Neural cell (in vitro differentiated cells): Measurements from ENCODE around the gene COL4A2. TPM values are rescaled to one million over a fixed set of nuclear protein-coding genes. Genes with fewer than 3 reads are reported as not detected.

Experiments
- H2AFZ ChIP-seq: fragments of 200-600, 300-800 bp; sonication (generic), shearing (Covaris generic); 2 replicates; pipeline ENCODE4 v1.6.0; 2014; ENCODE audit warnings: low read depth, mild to moderate bottlenecking, antibody characterized with exemption, low read length, moderate library complexity
- H3F3A ChIP-seq: fragments of 200-600 bp; shearing (Covaris generic); 2 replicates; pipeline ENCODE4 v1.6.1; 2016; ENCODE audit warnings: mild to moderate bottlenecking, moderate library complexity, mixed read lengths, antibody characterized with exemption, low read length; ENCODE audit not compliant: insufficient read depth, poor library complexity, severe bottlenecking
- H3K27ac ChIP-seq: fragments of 200-600, 300-800 bp; sonication (generic), shearing (Covaris generic); 2 replicates; pipeline ENCODE4 v1.5.1; 2014; ENCODE audit warnings: mild to moderate bottlenecking, low read length, moderate library complexity
- H3K27me3 ChIP-seq: fragments of 300-800, 200-600 bp; sonication (generic), shearing (Covaris generic); 2 replicates; pipeline ENCODE4 v1.6.0; 2014; ENCODE audit warnings: mild to moderate bottlenecking, low read depth, low read length, moderate library complexity; ENCODE audit not compliant: insufficient read depth
- H3K36me3 ChIP-seq: fragments of 300-800, 200-600 bp; sonication (generic), shearing (Covaris generic); 2 replicates; pipeline ENCODE4 v1.5.1; 2014; ENCODE audit warnings: mild to moderate bottlenecking, antibody characterized with exemption, low read length, moderate library complexity; ENCODE audit not compliant: insufficient read depth
- H3K4me2 ChIP-seq: fragments of 300-800, 200-600 bp; sonication (generic), shearing (Covaris generic); 2 replicates; pipeline ENCODE4 v1.6.0; 2014; ENCODE audit warnings: mild to moderate bottlenecking, low read length
- H3K4me3 ChIP-seq: fragments of 300-800, 200-600 bp; sonication (generic), shearing (Covaris generic); 2 replicates; pipeline ENCODE4 v1.5.1; 2014; ENCODE audit warnings: mild to moderate bottlenecking, low read length, moderate library complexity
- H3K79me2 ChIP-seq: fragments of 200-600 bp; shearing (Covaris generic); replicated peaks from 2 replicates; pipeline ENCODE4 v1.6.0; 2014; ENCODE audit warnings: mild to moderate bottlenecking, low read length, moderate library complexity; ENCODE audit not compliant: insufficient read depth
- H3K9ac ChIP-seq: fragments of 300-800, 200-600 bp; sonication (generic), shearing (Covaris generic); 2 replicates; pipeline ENCODE4 v1.6.1; 2016; ENCODE audit warnings: mild to moderate bottlenecking, low read length, mixed read lengths
- H3K9me2 ChIP-seq: fragments of 200-600 bp; shearing (Covaris generic); 2 replicates; pipeline ENCODE4 v1.6.1; 2016; ENCODE audit warnings: mild to moderate bottlenecking, low read length, mixed read lengths; ENCODE audit not compliant: insufficient read depth
- H3K9me3 ChIP-seq: fragments of 200-600, 300-800 bp; sonication (generic), shearing (Covaris generic); 2 replicates; pipeline ENCODE4 v1.6.1; 2016; ENCODE audit warnings: mild to moderate bottlenecking, mixed run types, low read length, moderate library complexity, mixed read lengths
- H4K20me1 ChIP-seq: fragments of 200-600 bp; shearing (Covaris generic); 2 replicates; pipeline ENCODE4 v1.6.1; 2016; ENCODE audit warnings: mild to moderate bottlenecking, mixed run types; ENCODE audit not compliant: insufficient read depth
- EP300 ChIP-seq: fragments of 450-650 bp; conservative IDR thresholded peaks from 2 replicates; pipeline ENCODE4 v1.6.1; 2014; ENCODE audit warnings: antibody characterized with exemption, mild to moderate bottlenecking, moderate library complexity; ENCODE audit not compliant: poor library complexity, severe bottlenecking
- EZH2 ChIP-seq: fragments of 200-600, 300-800 bp; shearing (Covaris generic), sonication (generic); IDR thresholded peaks from 2 replicates; pipeline ENCODE4 v1.6.1; 2014; ENCODE audit warnings: antibody characterized with exemption, low read length, borderline replicate concordance, mild to moderate bottlenecking; ENCODE audit not compliant: insufficient read depth, poor library complexity, severe bottlenecking
- MXI1 ChIP-seq: fragments of 450-650 bp; conservative IDR thresholded peaks from 2 replicates; pipeline ENCODE4 v1.6.1; 2014; ENCODE audit warnings: antibody characterized with exemption, mild to moderate bottlenecking; ENCODE audit not compliant: poor library complexity, severe bottlenecking
- POLR2AphosphoS5 ChIP-seq: IDR thresholded peaks from 2 replicates; pipeline ENCODE4 v1.6.1; 2012
- RAD21 ChIP-seq: fragments of 450-650 bp; conservative IDR thresholded peaks from 2 replicates; pipeline ENCODE4 v1.6.1; 2014; ENCODE audit warnings: antibody characterized with exemption, mild to moderate bottlenecking, moderate library complexity
- SMC3 ChIP-seq: fragments of 450-650 bp; conservative IDR thresholded peaks from 2 replicates; pipeline ENCODE4 v1.6.1; 2014; ENCODE audit warnings: antibody characterized with exemption, mild to moderate bottlenecking, moderate library complexity; ENCODE audit not compliant: poor library complexity
- TAF1 ChIP-seq: IDR thresholded peaks from 2 replicates; pipeline ENCODE4 v1.6.1; 2012; ENCODE audit warnings: low read depth
- polyA plus RNA-seq: library from polyadenylated mRNA; depleted of rRNA; stranded (reverse); fragments of >200 nt; gene quantifications from 2 replicates; pipeline ENCODE4 v1.2.3, GENCODE V29; 2014
- TF ChIP-seq, protein P1 (sequence below): IDR thresholded peaks from 2 replicates; pipeline ENCODE4 v1.6.1; 2012; ENCODE audit warnings: borderline replicate concordance
- TF ChIP-seq, protein P2 (sequence below): fragments of 450-650 bp; IDR thresholded peaks from 2 replicates; pipeline ENCODE4 v1.5.1; 2014; ENCODE audit warnings: antibody characterized with exemption, mild to moderate bottlenecking, moderate library complexity; ENCODE audit not compliant: poor library complexity, severe bottlenecking

Gene COL4A2
- polyA plus RNA-seq, 1 donor from 2014 or later = 30.8 TPM

DNA sequence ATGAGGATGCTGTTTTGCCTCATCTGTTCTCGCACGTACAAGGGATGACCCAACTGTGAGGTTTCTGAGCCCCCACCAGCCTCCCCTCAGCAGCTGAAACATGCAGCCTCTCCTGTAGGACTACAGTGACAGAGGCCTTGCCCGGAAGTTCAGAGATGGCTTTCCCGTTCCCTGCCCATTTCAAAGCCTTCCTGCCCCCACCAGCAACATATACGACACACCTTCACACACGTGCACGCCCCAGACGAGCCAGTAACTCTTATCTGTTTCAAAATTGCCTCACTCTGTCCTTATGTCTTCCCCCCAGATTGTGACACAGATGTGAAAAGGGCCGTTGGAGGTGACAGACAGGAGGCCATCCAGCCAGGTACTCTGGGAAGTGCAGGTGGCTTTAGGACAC lies 158.6 kb downstream of the COL4A2 start:
- TF ChIP-seq SMC3 (no peak), EP300 (no peak), TAF1 (no peak), POLR2AphosphoS5 (no peak), RAD21 (no peak), MXI1 (no peak), EZH2 (no peak)
- TF ChIP-seq, protein P1, sequence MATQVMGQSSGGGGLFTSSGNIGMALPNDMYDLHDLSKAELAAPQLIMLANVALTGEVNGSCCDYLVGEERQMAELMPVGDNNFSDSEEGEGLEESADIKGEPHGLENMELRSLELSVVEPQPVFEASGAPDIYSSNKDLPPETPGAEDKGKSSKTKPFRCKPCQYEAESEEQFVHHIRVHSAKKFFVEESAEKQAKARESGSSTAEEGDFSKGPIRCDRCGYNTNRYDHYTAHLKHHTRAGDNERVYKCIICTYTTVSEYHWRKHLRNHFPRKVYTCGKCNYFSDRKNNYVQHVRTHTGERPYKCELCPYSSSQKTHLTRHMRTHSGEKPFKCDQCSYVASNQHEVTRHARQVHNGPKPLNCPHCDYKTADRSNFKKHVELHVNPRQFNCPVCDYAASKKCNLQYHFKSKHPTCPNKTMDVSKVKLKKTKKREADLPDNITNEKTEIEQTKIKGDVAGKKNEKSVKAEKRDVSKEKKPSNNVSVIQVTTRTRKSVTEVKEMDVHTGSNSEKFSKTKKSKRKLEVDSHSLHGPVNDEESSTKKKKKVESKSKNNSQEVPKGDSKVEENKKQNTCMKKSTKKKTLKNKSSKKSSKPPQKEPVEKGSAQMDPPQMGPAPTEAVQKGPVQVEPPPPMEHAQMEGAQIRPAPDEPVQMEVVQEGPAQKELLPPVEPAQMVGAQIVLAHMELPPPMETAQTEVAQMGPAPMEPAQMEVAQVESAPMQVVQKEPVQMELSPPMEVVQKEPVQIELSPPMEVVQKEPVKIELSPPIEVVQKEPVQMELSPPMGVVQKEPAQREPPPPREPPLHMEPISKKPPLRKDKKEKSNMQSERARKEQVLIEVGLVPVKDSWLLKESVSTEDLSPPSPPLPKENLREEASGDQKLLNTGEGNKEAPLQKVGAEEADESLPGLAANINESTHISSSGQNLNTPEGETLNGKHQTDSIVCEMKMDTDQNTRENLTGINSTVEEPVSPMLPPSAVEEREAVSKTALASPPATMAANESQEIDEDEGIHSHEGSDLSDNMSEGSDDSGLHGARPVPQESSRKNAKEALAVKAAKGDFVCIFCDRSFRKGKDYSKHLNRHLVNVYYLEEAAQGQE = no peak
- TF ChIP-seq, protein P2, sequence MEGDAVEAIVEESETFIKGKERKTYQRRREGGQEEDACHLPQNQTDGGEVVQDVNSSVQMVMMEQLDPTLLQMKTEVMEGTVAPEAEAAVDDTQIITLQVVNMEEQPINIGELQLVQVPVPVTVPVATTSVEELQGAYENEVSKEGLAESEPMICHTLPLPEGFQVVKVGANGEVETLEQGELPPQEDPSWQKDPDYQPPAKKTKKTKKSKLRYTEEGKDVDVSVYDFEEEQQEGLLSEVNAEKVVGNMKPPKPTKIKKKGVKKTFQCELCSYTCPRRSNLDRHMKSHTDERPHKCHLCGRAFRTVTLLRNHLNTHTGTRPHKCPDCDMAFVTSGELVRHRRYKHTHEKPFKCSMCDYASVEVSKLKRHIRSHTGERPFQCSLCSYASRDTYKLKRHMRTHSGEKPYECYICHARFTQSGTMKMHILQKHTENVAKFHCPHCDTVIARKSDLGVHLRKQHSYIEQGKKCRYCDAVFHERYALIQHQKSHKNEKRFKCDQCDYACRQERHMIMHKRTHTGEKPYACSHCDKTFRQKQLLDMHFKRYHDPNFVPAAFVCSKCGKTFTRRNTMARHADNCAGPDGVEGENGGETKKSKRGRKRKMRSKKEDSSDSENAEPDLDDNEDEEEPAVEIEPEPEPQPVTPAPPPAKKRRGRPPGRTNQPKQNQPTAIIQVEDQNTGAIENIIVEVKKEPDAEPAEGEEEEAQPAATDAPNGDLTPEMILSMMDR = no peak
- Histone ChIP-seq H3K9ac (no peak overlapping the region), H3K4me2 (no peak overlapping the region)

DNA sequence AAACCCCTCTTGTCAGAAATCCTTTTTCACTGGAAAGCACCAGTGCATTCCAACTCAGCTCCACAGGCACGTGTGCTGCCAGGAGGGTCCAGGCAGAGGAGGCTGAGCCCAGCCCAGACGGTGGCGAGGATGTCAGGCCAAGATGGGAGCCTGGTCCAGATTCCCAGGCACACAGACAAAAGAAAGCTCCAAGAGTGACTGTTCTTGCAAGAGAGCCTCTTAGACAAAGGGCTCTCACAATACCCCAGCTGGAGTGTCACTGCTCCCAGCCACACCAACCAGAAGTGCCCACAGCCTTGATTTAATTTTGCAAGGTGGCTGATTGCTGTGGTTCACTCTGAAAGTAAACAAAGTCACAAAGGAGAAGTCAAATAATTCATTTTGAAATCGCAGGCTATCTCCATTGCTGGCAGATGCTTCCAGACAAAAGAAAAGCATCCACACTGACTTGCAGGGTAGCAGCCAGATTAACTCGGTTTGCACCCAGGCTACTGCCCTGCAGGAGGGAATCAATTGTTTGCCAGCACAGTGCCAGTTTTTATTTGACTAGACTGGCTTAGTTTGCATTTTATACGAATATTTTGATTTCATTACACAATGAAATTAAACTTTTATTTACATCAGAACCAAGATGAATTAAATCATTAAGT lies 159.3 kb downstream of the COL4A2 start:
- TF ChIP-seq EP300 = no peak
- TF ChIP-seq, protein P2 = no peak
- TF ChIP-seq, protein P1 = no peak
- TF ChIP-seq SMC3 = no peak
- no peak for TF ChIP-seq TAF1
- TF ChIP-seq EZH2 = no peak
- TF ChIP-seq RAD21 = no peak
- no peak for TF ChIP-seq MXI1
- no peak for TF ChIP-seq POLR2AphosphoS5
- H3K9me3 ChIP-seq = no peaks in the 10 kb centered on the region
- H3K27ac ChIP-seq = no peak overlapping the region
- no peaks in the 10 kb centered on the region for H3F3A ChIP-seq
- no peaks in the 10 kb centered on the region for H3K36me3 ChIP-seq
- no peaks in the 10 kb centered on the region for H4K20me1 ChIP-seq
- no peaks in the 10 kb centered on the region for H3K9me2 ChIP-seq
- no peaks in the 10 kb centered on the region for H3K79me2 ChIP-seq
- no peak overlapping the region for H3K4me2 ChIP-seq
- no peak overlapping the region for H3K4me3 ChIP-seq
- no peaks in the 10 kb centered on the region for H3K27me3 ChIP-seq
- H2AFZ ChIP-seq = no peak overlapping the region
- no peak overlapping the region for H3K9ac ChIP-seq

More for the DNA sequence above, 158.6 kb downstream of the COL4A2 start:
- H3K9me2 ChIP-seq = no peaks in the 10 kb centered on the region
- no peaks in the 10 kb centered on the region for H3F3A ChIP-seq
- H3K27ac ChIP-seq = no peak overlapping the region
- no peaks in the 10 kb centered on the region for H4K20me1 ChIP-seq
- H3K9me3 ChIP-seq = no peaks in the 10 kb centered on the region
- H3K36me3 ChIP-seq = no peaks in the 10 kb centered on the region
- no peak overlapping the region for H3K4me3 ChIP-seq
- no peak overlapping the region for H2AFZ ChIP-seq
- no peaks in the 10 kb centered on the region for H3K27me3 ChIP-seq
- H3K79me2 ChIP-seq = no peaks in the 10 kb centered on the region
